Measurements from ENCODE around the gene GOLGA8K.
"Not testable (repeated sequence)": the region's sequence is repeated elsewhere in the genome, so short reads cannot be mapped to it uniquely, and the experiment has no call there.

GOLGA8K gene

GRCh38 chr15:32358462-32358861 is 44.6 kb downstream of the GOLGA8K start:
- not testable (repeated sequence) for DNase-seq (ENCODE audit: low spot score)

GRCh38 chr15:32356909-32357308 is 46.2 kb downstream of the GOLGA8K start:
- DNase-seq (ENCODE audit: low spot score), result not testable (repeated sequence)

- DNase-seq (ENCODE audit: low spot score), result not testable (repeated sequence)
These were observed 50.3 kb downstream of the GOLGA8K start for GRCh38 chr15:32352748-32353147.

- not testable (repeated sequence) for DNase-seq (ENCODE audit: low spot score)
These were observed 52.4 kb downstream of the GOLGA8K start for GRCh38 chr15:32350563-32351220.

GRCh38 chr15:32347037-32347436 is 56.1 kb downstream of the GOLGA8K start:
- not testable (repeated sequence) for DNase-seq (ENCODE audit: low spot score)

GRCh38 chr15:32345978-32346547 is 57.0 kb downstream of the GOLGA8K start:
- DNase-seq (ENCODE audit: low spot score), result not testable (repeated sequence)

- not testable (repeated sequence) for DNase-seq (ENCODE audit: low spot score)
These were observed 59.2 kb downstream of the GOLGA8K start for GRCh38 chr15:32343921-32344320.

Small RNA genes lying within 50 kb of the gene (small RNA-seq; reads per million reads assigned to genes)
- gene RF00096 (0 to 0.76 reads per million in 2 experiments), gene RN7SL185P (0 reads per million in 2 experiments), gene RN7SL539P (0 reads per million in 2 experiments)

Measured in SK-N-DZ (cell line).